Muscle layer of duodenum (tissue), 2 donors: ENCODE results near the gene PTPRN2.

Experiments used
- H3K27ac ChIP-seq: one replicate; pipeline ENCODE4 v1.7.0; 2013; ENCODE audit warnings: mild to moderate bottlenecking, low read length
- H3K27me3 ChIP-seq: one replicate; pipeline ENCODE4 v1.7.0; 2013; ENCODE audit warnings: low read depth, mild to moderate bottlenecking, control low read depth, low read length
- H3K36me3 ChIP-seq, 2 donors: one replicate each; pipeline ENCODE4 v1.7.0; 2013; ENCODE audit warnings: low read length in 2 of 2, control low read depth in 1 of 2, mild to moderate bottlenecking in 1 of 2; ENCODE audit not compliant: insufficient read depth in 2 of 2, control insufficient read depth in 1 of 2
- H3K4me1 ChIP-seq, 2 donors: one replicate each; pipeline ENCODE4 v1.7.0; 2013; ENCODE audit warnings: low read length in 2 of 2, mild to moderate bottlenecking in 2 of 2, control low read depth in 1 of 2, moderate library complexity in 1 of 2; ENCODE audit not compliant: insufficient read depth in 2 of 2, control insufficient read depth in 1 of 2
- H3K4me3 ChIP-seq, 2 donors: one replicate each; pipeline ENCODE4 v1.7.0; 2013; ENCODE audit warnings: low read length in 2 of 2, low read depth in 1 of 2, mild to moderate bottlenecking in 1 of 2
- H3K9me3 ChIP-seq, 2 donors: one replicate each; pipeline ENCODE4 v1.7.0; 2013; ENCODE audit warnings: low read length in 2 of 2, control low read depth in 1 of 2, mild to moderate bottlenecking in 1 of 2; ENCODE audit not compliant: control insufficient read depth in 1 of 2
- donor health status: healthy.

Gene PTPRN2

GRCh38 chr7:157558061-157558460 is 1029.6 kb downstream of the PTPRN2 start:
- no peaks in the 10 kb centered on the region for H3K4me1 ChIP-seq
- no peak overlapping the region for H3K4me3 ChIP-seq
- no peak overlapping the region for H3K27ac ChIP-seq
- H3K27me3 ChIP-seq = no peaks in the 10 kb centered on the region
- no peaks in the 10 kb centered on the region for H3K36me3 ChIP-seq
- H3K9me3 ChIP-seq = no peaks in the 10 kb centered on the region

- no peak overlapping the region for H3K27ac ChIP-seq
- H3K4me3 ChIP-seq = no peak overlapping the region
- no peaks in the 10 kb centered on the region for H3K4me1 ChIP-seq
- H3K36me3 ChIP-seq = no peaks in the 10 kb centered on the region
- no peaks in the 10 kb centered on the region for H3K9me3 ChIP-seq
- H3K27me3 ChIP-seq = no peaks in the 10 kb centered on the region
Measured at GRCh38 chr7:157557263-157557662, 1030.4 kb downstream of the PTPRN2 start.

GRCh38 chr7:157556642-157556944 is 1031.0 kb downstream of the PTPRN2 start:
- Histone ChIP-seq H3K27me3 (no peaks in the 10 kb centered on the region), H3K9me3 (no peaks in the 10 kb centered on the region), H3K4me1 (no peaks in the 10 kb centered on the region), H3K27ac (no peak overlapping the region), H3K4me3 (no peak overlapping the region), H3K36me3 (no peaks in the 10 kb centered on the region)

- Histone ChIP-seq H3K27ac (no peak overlapping the region), H3K9me3 (no peaks in the 10 kb centered on the region), H3K27me3 (no peaks in the 10 kb centered on the region), H3K4me1 (no peaks in the 10 kb centered on the region), H3K4me3 (no peak overlapping the region), H3K36me3 (no peaks in the 10 kb centered on the region)
Measured at GRCh38 chr7:157555944-157556641, 1031.5 kb downstream of the PTPRN2 start.

- Histone ChIP-seq H3K36me3 (no peaks in the 10 kb centered on the region), H3K27ac (no peak overlapping the region)
Measured at GRCh38 chr7:157555313-157555712, 1032.3 kb downstream of the PTPRN2 start.

GRCh38 chr7:157554393-157555238 is 1033.0 kb downstream of the PTPRN2 start:
- H3K27me3 ChIP-seq = no peaks in the 10 kb centered on the region
- no peaks in the 10 kb centered on the region for H3K4me1 ChIP-seq
- H3K4me3 ChIP-seq = no peak overlapping the region
- H3K27ac ChIP-seq = no peak overlapping the region
- H3K9me3 ChIP-seq = no peaks in the 10 kb centered on the region
- no peaks in the 10 kb centered on the region for H3K36me3 ChIP-seq

More at GRCh38 chr7:157555313-157555712, 1032.3 kb downstream of the PTPRN2 start:
- Histone ChIP-seq H3K4me3 (no peak overlapping the region), H3K9me3 (no peaks in the 10 kb centered on the region), H3K27me3 (no peaks in the 10 kb centered on the region), H3K4me1 (no peaks in the 10 kb centered on the region)

- Histone ChIP-seq H3K36me3 (peaks cover 0 to 7% of the 10 kb centered on the region in 2 donors), H3K27me3 (no peaks in the 10 kb centered on the region), H3K4me1 (no peaks in the 10 kb centered on the region), H3K9me3 (no peaks in the 10 kb centered on the region), H3K4me3 (no peak overlapping the region), H3K27ac (no peak overlapping the region)
Measured at GRCh38 chr7:157553256-157553655, 1034.4 kb downstream of the PTPRN2 start.

GRCh38 chr7:157552295-157552993 is 1035.2 kb downstream of the PTPRN2 start:
- Histone ChIP-seq H3K27me3 (no peaks in the 10 kb centered on the region), H3K27ac (no peak overlapping the region), H3K4me3 (no peak overlapping the region), H3K9me3 (no peaks in the 10 kb centered on the region), H3K36me3 (peaks cover 0 to 14% of the 10 kb centered on the region in 2 donors), H3K4me1 (no peaks in the 10 kb centered on the region)

GRCh38 chr7:157551325-157552070 is 1036.1 kb downstream of the PTPRN2 start:
- H3K4me1 ChIP-seq = no peaks in the 10 kb centered on the region
- H3K27ac ChIP-seq = no peak overlapping the region
- no peaks in the 10 kb centered on the region for H3K27me3 ChIP-seq
- no peaks in the 10 kb centered on the region for H3K9me3 ChIP-seq
- no peak overlapping the region for H3K4me3 ChIP-seq
- peaks cover 0 to 23% of the 10 kb centered on the region in 2 donors for H3K36me3 ChIP-seq

GRCh38 chr7:157550300-157551275 is 1037.0 kb downstream of the PTPRN2 start:
- Histone ChIP-seq H3K4me3 (no peak overlapping the region), H3K4me1 (no peaks in the 10 kb centered on the region), H3K9me3 (no peaks in the 10 kb centered on the region), H3K36me3 (peaks cover 0 to 23% of the 10 kb centered on the region in 2 donors), H3K27me3 (no peaks in the 10 kb centered on the region), H3K27ac (no peak overlapping the region)
